OCI-LY1 (cell line): Measurements from ENCODE around the gene PGRMC2.

Experiments
- H2AFZ ChIP-seq: fragments of 200-600 bp; sonication (generic), shearing (Covaris generic); 2 replicates; pipeline ENCODE4 v1.6.0; 2014; ENCODE audit warnings: antibody characterized with exemption, mild to moderate bottlenecking, low read length
- H3F3A ChIP-seq: fragments of 200-600 bp; sonication (generic), shearing (Covaris generic); 2 replicates; pipeline ENCODE4 v1.6.0; 2014; ENCODE audit warnings: mild to moderate bottlenecking, antibody characterized with exemption, low read length, moderate library complexity; ENCODE audit not compliant: insufficient read depth
- H3K27ac ChIP-seq: fragments of 200-600 bp; sonication (generic); 2 replicates; pipeline ENCODE4 v1.5.1; 2014; ENCODE audit warnings: low read length, mixed run types, mild to moderate bottlenecking, low read depth; ENCODE audit not compliant: poor library complexity, severe bottlenecking
- H3K27me3 ChIP-seq: fragments of 200-600 bp; sonication (generic); 2 replicates; pipeline ENCODE4 v1.6.0; 2014; ENCODE audit warnings: antibody characterized with exemption, mild to moderate bottlenecking, low read length, moderate library complexity; ENCODE audit not compliant: insufficient read depth
- H3K36me3 ChIP-seq: fragments of 200-600 bp; sonication (generic); 2 replicates; pipeline ENCODE4 v1.6.1; 2014; ENCODE audit warnings: mild to moderate bottlenecking, antibody characterized with exemption, low read length, moderate library complexity, mixed read lengths; ENCODE audit not compliant: insufficient read depth
- H3K4me1 ChIP-seq: fragments of 200-600 bp; sonication (generic); 2 replicates; pipeline ENCODE4 v1.5.1; 2014; ENCODE audit warnings: mild to moderate bottlenecking, low read length, moderate library complexity; ENCODE audit not compliant: insufficient read depth, severe bottlenecking
- H3K4me2 ChIP-seq: fragments of 200-600 bp; sonication (generic), shearing (Covaris generic); 2 replicates; pipeline ENCODE4 v1.6.1; 2014; ENCODE audit warnings: low read length
- H3K4me3 ChIP-seq: fragments of 200-600 bp; sonication (generic); 2 replicates; pipeline ENCODE4 v1.5.1; 2014; ENCODE audit warnings: low read length, low read depth, mild to moderate bottlenecking, mixed read lengths; ENCODE audit not compliant: poor library complexity, severe bottlenecking
- H3K79me2 ChIP-seq: fragments of 200-600 bp; shearing (Covaris generic); 2 replicates; pipeline ENCODE4 v1.6.1; 2016; ENCODE audit warnings: mixed run types, low read length, mixed read lengths; ENCODE audit not compliant: insufficient read depth
- H3K9ac ChIP-seq: fragments of 200-600 bp; sonication (generic), shearing (Covaris generic); 2 replicates; pipeline ENCODE4 v1.6.1; 2014; ENCODE audit warnings: mild to moderate bottlenecking, low read length, mixed read lengths
- H3K9me2 ChIP-seq: fragments of 200-600 bp; sonication (generic), shearing (Covaris generic); 2 replicates; pipeline ENCODE4 v1.6.1; 2014; ENCODE audit warnings: low read depth, mild to moderate bottlenecking, low read length, mixed read lengths
- H3K9me3 ChIP-seq: fragments of 200-600 bp; shearing (Covaris generic); 2 replicates; pipeline ENCODE4 v1.6.1; 2014; ENCODE audit warnings: low read length, mixed read lengths
- H4K20me1 ChIP-seq: fragments of 200-600 bp; sonication (generic), shearing (Covaris generic); 2 replicates; pipeline ENCODE4 v1.6.0; 2016; ENCODE audit warnings: mild to moderate bottlenecking, low read length; ENCODE audit not compliant: insufficient read depth
- EZH2 ChIP-seq: fragments of 200-600 bp; sonication (generic), shearing (Covaris generic); IDR thresholded peaks from 2 replicates; pipeline ENCODE4 v1.8.0; 2017; ENCODE audit warnings: borderline replicate concordance, mixed run types, mild to moderate bottlenecking, antibody characterized with exemption, low read length, moderate library complexity, mixed read lengths
- TF ChIP-seq, protein P1 (sequence below): fragments of 200-600 bp; sonication (generic), shearing (Covaris generic); IDR thresholded peaks from 2 replicates; pipeline ENCODE4 v1.5.1; 2017; ENCODE audit warnings: mild to moderate bottlenecking, antibody characterized with exemption, low read length, moderate library complexity, mixed read lengths

The PGRMC2 gene

DNA sequence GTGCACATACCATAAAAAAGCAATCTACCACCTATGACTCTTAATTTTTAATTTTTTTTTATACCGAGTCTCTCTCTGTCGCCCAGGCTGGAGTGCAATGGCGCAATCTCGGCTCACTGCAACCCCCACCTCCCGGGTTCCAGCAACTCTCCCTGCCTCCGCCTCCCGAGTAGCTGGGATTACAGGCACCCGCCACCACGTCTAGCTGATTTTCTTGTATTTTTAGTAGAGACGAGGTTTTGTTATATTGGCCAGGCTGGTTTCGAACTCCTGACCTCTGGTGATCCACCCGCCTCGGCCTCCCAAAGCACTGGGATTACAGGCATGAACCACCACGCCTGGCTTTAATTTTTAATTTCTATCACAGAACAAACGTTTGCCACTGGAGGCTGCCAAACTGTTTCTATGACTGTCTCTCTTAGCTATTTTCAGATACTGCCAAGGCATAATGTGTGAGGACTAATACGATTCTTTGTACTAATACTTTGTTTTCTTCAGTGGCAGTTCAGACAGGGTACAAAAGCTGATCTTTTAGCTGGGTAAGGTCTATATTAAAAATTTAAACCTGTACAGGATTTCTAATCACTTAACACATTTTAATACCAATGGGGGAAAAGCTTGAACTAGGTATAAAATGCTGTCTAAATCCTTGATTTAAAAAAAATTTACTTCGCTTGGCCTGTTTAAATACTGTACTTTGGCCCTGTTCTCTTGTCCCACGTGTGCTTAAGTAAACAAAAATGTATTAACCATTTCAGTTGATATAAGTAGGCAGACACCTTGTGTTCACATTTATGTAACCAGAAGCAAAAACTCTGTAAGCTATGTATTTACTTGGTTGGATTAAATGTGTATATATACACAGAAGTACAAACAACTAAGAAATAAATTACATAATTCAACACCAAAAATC, 2.3 kb downstream of the PGRMC2 start:
- H3K9ac ChIP-seq, result peak overlapping the region; percentile 72
- peaks cover 3% of the 10 kb centered on the region; the same call in 1 of the 2 replicates for H4K20me1 ChIP-seq
- TF ChIP-seq, protein P1, sequence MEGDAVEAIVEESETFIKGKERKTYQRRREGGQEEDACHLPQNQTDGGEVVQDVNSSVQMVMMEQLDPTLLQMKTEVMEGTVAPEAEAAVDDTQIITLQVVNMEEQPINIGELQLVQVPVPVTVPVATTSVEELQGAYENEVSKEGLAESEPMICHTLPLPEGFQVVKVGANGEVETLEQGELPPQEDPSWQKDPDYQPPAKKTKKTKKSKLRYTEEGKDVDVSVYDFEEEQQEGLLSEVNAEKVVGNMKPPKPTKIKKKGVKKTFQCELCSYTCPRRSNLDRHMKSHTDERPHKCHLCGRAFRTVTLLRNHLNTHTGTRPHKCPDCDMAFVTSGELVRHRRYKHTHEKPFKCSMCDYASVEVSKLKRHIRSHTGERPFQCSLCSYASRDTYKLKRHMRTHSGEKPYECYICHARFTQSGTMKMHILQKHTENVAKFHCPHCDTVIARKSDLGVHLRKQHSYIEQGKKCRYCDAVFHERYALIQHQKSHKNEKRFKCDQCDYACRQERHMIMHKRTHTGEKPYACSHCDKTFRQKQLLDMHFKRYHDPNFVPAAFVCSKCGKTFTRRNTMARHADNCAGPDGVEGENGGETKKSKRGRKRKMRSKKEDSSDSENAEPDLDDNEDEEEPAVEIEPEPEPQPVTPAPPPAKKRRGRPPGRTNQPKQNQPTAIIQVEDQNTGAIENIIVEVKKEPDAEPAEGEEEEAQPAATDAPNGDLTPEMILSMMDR, result no peak
- TF ChIP-seq EZH2, result no peak
- peak overlapping the region; percentile 81 for H3K4me2 ChIP-seq
- no peak overlapping the region for H2AFZ ChIP-seq
- H3K4me3 ChIP-seq, result peak overlapping the region; percentile 70
- no peaks in the 10 kb centered on the region for H3F3A ChIP-seq
- no peak overlapping the region for H3K27ac ChIP-seq
- H3K27me3 ChIP-seq, result no peaks in the 10 kb centered on the region
- H3K4me1 ChIP-seq, result peaks cover 30% of the 10 kb centered on the region
- no peaks in the 10 kb centered on the region for H3K9me2 ChIP-seq
- peaks cover 41% of the 10 kb centered on the region for H3K36me3 ChIP-seq
- H3K79me2 ChIP-seq, result peaks cover 63% of the 10 kb centered on the region
- H3K9me3 ChIP-seq, result 0 out of 2 replicates have a peak, but pooled peaks cover 2% of the 10 kb centered on the region

GRCh38 chr4:128284317-128284716, 3.3 kb downstream of the PGRMC2 start:
- Histone ChIP-seq H3K9me3 (0 out of 2 replicates have a peak, but pooled peaks cover 2% of the 10 kb centered on the region), H3K4me2 (no peak overlapping the region), H3K27ac (no peak overlapping the region), H4K20me1 (peaks cover 3% of the 10 kb centered on the region; the same call in 1 of the 2 replicates), H3K9ac (no peak overlapping the region), H3K4me3 (no peak overlapping the region), H2AFZ (no peak overlapping the region), H3K9me2 (no peaks in the 10 kb centered on the region), H3K27me3 (no peaks in the 10 kb centered on the region), H3K79me2 (peaks cover 74% of the 10 kb centered on the region), H3K4me1 (peaks cover 28% of the 10 kb centered on the region), H3K36me3 (peaks cover 51% of the 10 kb centered on the region), H3F3A (no peaks in the 10 kb centered on the region)
- TF ChIP-seq EZH2, result no peak
- TF ChIP-seq, protein P1, result no peak

DNA sequence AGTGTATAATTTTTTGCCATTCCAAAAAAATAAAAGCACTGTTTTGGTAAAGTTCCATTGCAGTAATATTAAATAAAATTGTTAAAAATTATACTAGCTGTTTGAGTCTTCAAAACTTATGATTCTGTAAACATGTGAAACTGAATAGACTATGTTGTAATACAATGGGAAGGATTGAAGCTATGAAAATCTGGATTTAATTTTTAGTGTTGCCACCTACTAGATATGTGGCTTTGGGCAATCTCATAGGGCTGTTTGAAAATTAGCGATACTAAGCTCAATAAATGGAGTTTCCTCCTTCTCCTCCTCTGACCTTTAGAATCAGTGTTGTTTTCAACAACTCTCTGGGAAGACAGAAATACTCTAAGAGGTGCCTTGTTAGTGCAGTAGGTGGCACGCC, 4.5 kb downstream of the PGRMC2 start:
- Histone ChIP-seq H3K9me3 (0 out of 2 replicates have a peak, but pooled peaks cover 2% of the 10 kb centered on the region), H3K9me2 (no peaks in the 10 kb centered on the region), H3K4me1 (peaks cover 18% of the 10 kb centered on the region), H3F3A (no peaks in the 10 kb centered on the region), H2AFZ (no peak overlapping the region), H3K9ac (no peak overlapping the region), H3K4me2 (no peak overlapping the region), H3K36me3 (peaks cover 55% of the 10 kb centered on the region), H3K79me2 (peaks cover 85% of the 10 kb centered on the region), H3K27me3 (no peaks in the 10 kb centered on the region), H3K27ac (no peak overlapping the region), H3K4me3 (no peak overlapping the region), H4K20me1 (peaks cover 3% of the 10 kb centered on the region; the same call in 1 of the 2 replicates)
- TF ChIP-seq EZH2, result no peak
- TF ChIP-seq, protein P1, result no peak
